Left ventricle myocardium inferior (tissue), 1 donor: ENCODE results near the gene TBC1D14. TPM values are rescaled to one million over a fixed set of nuclear protein-coding genes. Genes with fewer than 3 reads are reported as not detected.

ENCODE experiments used
- DNase-seq: peaks from one replicate; pipeline ENCODE4 v3.0.0-alpha.2; 2020
- H3K27ac ChIP-seq: fragments of 200-600 bp; replicated peaks from 2 replicates; pipeline ENCODE4 v1.8.0; 2021
- H3K27me3 ChIP-seq: fragments of 200-600 bp; 2 replicates; pipeline ENCODE4 v1.8.0; 2021; ENCODE audit warnings: low read depth
- H3K36me3 ChIP-seq: fragments of 200-600 bp; 2 replicates; pipeline ENCODE4 v1.8.0; 2021
- H3K4me1 ChIP-seq: fragments of 200-600 bp; 2 replicates; pipeline ENCODE4 v1.8.0; 2021
- H3K4me3 ChIP-seq: fragments of 200-600 bp; 2 replicates; pipeline ENCODE4 v1.8.0; 2021; ENCODE audit warnings: mild to moderate bottlenecking, moderate library complexity
- H3K9me3 ChIP-seq: fragments of 200-600 bp; replicated peaks from 2 replicates; pipeline ENCODE4 v1.8.0; 2021
- intact Hi-C: fragments of 100-400 bp; cut with micrococcal nuclease; formaldehyde crosslinking; loops from one replicate; pipeline ENCODE4 v1.11.0; 2022
- total RNA-seq: library from RNA; stranded (reverse); fragmentation: NEBNext Ultra II Directional; extraction: Animal tissue kit (Norgen Biotek cat#: 25700); gene quantifications from one replicate; pipeline ENCODE4 v1.2.1, GENCODE V29; 2021
- TF ChIP-seq, protein P1 (sequence below): fragments of 200-600 bp; IDR thresholded peaks from 2 replicates; pipeline ENCODE4 v1.8.0; 2021; ENCODE audit warnings: antibody characterized with exemption, mild to moderate bottlenecking, borderline replicate concordance
- donor health status: DM: no; HTN: yes; CAD: no; lungs with severe emphysema.

TBC1D14 gene
- total RNA-seq, 1 donor from 2014 or later = 36.1 TPM

- intact Hi-C loops = no loop called here
- no peaks in the 10 kb centered on the region for H3K9me3 ChIP-seq
- H3K4me1 ChIP-seq = peaks cover 75% of the 10 kb centered on the region
- no peaks in the 10 kb centered on the region for H3K27me3 ChIP-seq
- H3K36me3 ChIP-seq = peaks cover 14% of the 10 kb centered on the region
- TF ChIP-seq, protein P1, sequence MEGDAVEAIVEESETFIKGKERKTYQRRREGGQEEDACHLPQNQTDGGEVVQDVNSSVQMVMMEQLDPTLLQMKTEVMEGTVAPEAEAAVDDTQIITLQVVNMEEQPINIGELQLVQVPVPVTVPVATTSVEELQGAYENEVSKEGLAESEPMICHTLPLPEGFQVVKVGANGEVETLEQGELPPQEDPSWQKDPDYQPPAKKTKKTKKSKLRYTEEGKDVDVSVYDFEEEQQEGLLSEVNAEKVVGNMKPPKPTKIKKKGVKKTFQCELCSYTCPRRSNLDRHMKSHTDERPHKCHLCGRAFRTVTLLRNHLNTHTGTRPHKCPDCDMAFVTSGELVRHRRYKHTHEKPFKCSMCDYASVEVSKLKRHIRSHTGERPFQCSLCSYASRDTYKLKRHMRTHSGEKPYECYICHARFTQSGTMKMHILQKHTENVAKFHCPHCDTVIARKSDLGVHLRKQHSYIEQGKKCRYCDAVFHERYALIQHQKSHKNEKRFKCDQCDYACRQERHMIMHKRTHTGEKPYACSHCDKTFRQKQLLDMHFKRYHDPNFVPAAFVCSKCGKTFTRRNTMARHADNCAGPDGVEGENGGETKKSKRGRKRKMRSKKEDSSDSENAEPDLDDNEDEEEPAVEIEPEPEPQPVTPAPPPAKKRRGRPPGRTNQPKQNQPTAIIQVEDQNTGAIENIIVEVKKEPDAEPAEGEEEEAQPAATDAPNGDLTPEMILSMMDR = no peak
- DNase-seq = no peak
- peak overlapping the region; percentile 14 for H3K27ac ChIP-seq
- no peak overlapping the region for H3K4me3 ChIP-seq
These were observed 81.0 kb downstream of the TBC1D14 start for GRCh38 chr4:6990661-6991060.

DNA sequence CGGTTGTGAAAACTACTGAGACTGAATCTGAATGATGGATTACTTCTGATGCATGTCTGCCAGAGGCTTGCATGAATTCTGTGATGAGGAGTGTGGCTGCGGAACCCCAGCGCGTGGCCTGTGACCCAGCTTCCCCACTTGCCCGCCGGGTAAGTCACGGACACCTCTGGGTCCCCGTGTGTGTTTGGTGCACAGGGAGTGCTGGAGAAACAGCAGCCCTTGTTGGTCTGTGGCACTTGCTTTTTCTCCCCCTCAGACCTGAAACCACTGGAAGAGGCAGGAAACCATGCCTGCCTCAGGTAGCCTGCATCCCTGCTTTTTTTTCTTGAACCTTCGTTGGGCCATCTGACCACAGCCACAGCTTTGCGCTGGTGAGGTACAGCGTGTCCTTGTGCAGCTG is 81.6 kb downstream of the TBC1D14 start:
- Histone ChIP-seq H3K4me1 (peaks cover 69% of the 10 kb centered on the region), H3K9me3 (no peaks in the 10 kb centered on the region), H3K4me3 (peak overlapping the region; percentile 3), H3K27ac (peak overlapping the region; percentile 14), H3K36me3 (peaks cover 20% of the 10 kb centered on the region), H3K27me3 (no peaks in the 10 kb centered on the region)
- intact Hi-C loops = no loop called here
- TF ChIP-seq, protein P1 = no peak
- DNase-seq = no peak

- Histone ChIP-seq H3K9me3 (no peaks in the 10 kb centered on the region), H3K4me1 (peaks cover 64% of the 10 kb centered on the region), H3K27ac (peak overlapping the region; percentile 14), H3K36me3 (peaks cover 26% of the 10 kb centered on the region), H3K4me3 (peak overlapping the region; percentile 3), H3K27me3 (no peaks in the 10 kb centered on the region)
- intact Hi-C loops = no loop called here
- no peak for DNase-seq
- TF ChIP-seq, protein P1 = no peak
These were observed 82.3 kb downstream of the TBC1D14 start for GRCh38 chr4:6991771-6992557.

- no peak overlapping the region for H3K4me3 ChIP-seq
- peaks cover 54% of the 10 kb centered on the region for H3K4me1 ChIP-seq
- H3K27me3 ChIP-seq = no peaks in the 10 kb centered on the region
- TF ChIP-seq, protein P1 = no peak
- DNase-seq = no peak
- intact Hi-C loops = no loop called here
- H3K9me3 ChIP-seq = no peaks in the 10 kb centered on the region
- H3K27ac ChIP-seq = no peak overlapping the region
- H3K36me3 ChIP-seq = peaks cover 37% of the 10 kb centered on the region
These were observed 83.4 kb downstream of the TBC1D14 start for GRCh38 chr4:6992728-6993677.

GRCh38 chr4:6996481-6996880 is 86.9 kb downstream of the TBC1D14 start:
- DNase-seq = no peak
- intact Hi-C loops = no loop called here

More at GRCh38 chr4:6996481-6996880, 86.9 kb downstream of the TBC1D14 start:
- no peak overlapping the region for H3K27ac ChIP-seq
- no peaks in the 10 kb centered on the region for H3K27me3 ChIP-seq
- H3K36me3 ChIP-seq = peaks cover 69% of the 10 kb centered on the region
- peaks cover 20% of the 10 kb centered on the region for H3K4me1 ChIP-seq
- TF ChIP-seq, protein P1 = no peak
- H3K9me3 ChIP-seq = no peaks in the 10 kb centered on the region
- no peak overlapping the region for H3K4me3 ChIP-seq
